ENCODE measurements around the gene NFATC2.

GRCh38 chr20:51461306-51461705 lies 81.2 kb downstream of the NFATC2 start:
- TF ChIP-seq EZH2 (IDR thresholded peaks at IDR 0.05; ENCODE audit: borderline replicate concordance), result no peak
- TF ChIP-seq CTCF (IDR thresholded peaks at IDR 0.05; ENCODE audit: poor library complexity), result no peak
- no peak for TF ChIP-seq EZH2phosphoT487 (IDR thresholded peaks at IDR 0.05; ENCODE audit: low read depth, severe bottlenecking, unreplicated experiment)
